Measurements from ENCODE around the gene CORT.

DNA sequence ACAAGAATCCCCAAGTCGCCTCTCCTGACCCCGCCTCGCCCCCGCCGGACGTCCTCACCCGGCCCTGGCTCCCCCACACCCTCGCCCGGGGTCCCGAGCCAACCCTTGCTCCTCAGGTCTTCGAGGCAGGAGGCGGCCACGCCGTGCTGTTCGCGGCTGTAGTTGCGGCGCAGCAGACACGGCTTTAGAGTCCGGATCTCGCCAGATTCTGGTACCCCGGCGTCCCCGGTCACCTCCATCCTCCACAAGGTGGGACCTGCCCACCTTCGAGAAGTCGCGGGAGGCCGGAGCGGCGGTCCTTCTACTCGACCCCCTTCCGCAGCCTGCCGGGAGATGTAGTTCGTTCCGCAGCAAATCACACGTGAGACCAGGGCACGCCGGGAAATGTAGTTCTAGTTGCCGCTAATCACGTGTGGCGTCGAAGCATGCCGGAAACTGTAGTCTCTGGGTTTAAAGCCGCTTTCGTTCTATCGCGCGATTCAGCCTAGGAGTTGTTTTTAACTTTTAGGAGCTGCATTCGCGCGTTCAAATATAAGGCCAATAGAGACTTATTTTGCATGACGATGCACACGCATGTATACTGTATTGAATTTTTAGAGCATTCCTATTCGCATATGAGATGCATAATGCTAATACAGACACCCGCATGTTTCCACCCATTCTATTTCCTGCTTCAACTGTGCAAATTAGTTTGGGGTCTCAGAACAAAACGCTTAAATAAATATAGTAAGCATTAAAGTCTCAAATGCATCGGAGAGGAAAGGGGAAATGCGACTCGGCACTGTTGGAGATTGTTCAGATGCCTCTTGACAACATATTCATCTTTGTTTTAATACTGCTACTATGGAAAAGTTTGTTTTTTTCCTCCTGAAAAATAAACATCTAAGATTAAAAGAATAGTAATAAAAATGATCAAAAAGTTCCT, 22.7 kb downstream of the CORT start, which contains the start of gene DFFA:
- TF ChIP-seq, protein P1, sequence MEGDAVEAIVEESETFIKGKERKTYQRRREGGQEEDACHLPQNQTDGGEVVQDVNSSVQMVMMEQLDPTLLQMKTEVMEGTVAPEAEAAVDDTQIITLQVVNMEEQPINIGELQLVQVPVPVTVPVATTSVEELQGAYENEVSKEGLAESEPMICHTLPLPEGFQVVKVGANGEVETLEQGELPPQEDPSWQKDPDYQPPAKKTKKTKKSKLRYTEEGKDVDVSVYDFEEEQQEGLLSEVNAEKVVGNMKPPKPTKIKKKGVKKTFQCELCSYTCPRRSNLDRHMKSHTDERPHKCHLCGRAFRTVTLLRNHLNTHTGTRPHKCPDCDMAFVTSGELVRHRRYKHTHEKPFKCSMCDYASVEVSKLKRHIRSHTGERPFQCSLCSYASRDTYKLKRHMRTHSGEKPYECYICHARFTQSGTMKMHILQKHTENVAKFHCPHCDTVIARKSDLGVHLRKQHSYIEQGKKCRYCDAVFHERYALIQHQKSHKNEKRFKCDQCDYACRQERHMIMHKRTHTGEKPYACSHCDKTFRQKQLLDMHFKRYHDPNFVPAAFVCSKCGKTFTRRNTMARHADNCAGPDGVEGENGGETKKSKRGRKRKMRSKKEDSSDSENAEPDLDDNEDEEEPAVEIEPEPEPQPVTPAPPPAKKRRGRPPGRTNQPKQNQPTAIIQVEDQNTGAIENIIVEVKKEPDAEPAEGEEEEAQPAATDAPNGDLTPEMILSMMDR (IDR thresholded peaks at IDR 0.05) = no peak
- TF ChIP-seq ZFX (IDR thresholded peaks at IDR 0.05; ENCODE audit: borderline replicate concordance) = no peak

Data from 22Rv1 (cell line).